CD4-positive, alpha-beta T cell treated with Interleukin-12 subunit alpha and Interleukin-12 subunit beta, for 1 hour (primary cell): ENCODE measurements around the gene NCOA3.
A peak's percentile ranks its signal among the peaks of the same experiment; 100 is the strongest.
"Not testable (repeated sequence)": the region's sequence is repeated elsewhere in the genome, so short reads cannot be mapped to it uniquely, and the experiment has no call there.

ENCODE experiments used
- DNase-seq: peaks from one replicate; pipeline ENCODE4 v3.0.0-alpha.2; 2020

Gene NCOA3

GRCh38 chr20:47501482-47502270 lies at the start of gene NCOA3:
NCOA3 (plus strand) TSS chr20:47501887; CDS start chr20:47622248, 120,361 bp downstream.
- peak; percentile 90 for DNase-seq

- no peak for DNase-seq
These were observed 48.9 kb upstream of the NCOA3 start for GRCh38 chr20:47452736-47453161.

GRCh38 chr20:47453167-47453782 lies 48.4 kb upstream of the NCOA3 start:
- DNase-seq: no peak

DNA sequence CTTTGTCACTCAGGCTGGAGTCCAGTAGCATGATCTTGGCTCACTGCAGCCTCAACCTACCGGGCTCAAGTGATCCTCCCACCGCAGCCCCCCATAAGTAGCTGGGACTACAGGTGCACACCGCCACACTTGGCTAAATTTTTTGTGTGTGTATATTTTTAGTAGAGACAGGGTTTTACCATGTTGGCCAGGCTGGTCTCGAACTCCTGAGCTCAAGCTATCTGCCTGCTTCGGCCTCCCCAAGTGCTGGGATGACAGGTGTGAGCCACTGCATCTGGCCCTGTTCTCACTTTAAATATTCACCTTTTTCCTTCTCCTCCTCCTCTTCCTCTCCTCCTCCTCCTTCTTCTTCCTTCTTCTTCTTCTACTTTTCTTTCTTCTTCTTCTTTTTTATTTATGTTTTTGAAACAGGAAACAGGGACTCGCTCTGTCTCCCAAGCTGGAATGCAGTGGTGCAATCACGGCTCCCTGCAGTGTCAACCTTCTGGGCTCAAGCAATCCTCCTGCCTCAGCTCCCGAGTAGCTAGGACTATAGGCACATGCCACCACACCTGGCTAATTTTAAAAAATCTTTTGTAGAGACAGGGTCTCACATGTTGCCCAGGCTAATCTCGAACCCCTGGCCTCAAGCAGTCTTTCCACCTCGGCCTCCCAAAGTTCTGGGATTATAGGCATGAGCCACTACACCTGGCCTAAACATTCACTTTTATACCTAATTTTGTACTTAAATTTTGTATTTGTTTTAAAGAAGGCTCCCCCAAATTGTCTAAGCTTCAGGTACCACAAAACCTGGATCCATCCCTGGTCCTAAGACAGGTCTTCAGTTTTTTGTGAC lies 47.2 kb upstream of the NCOA3 start:
- no peak for DNase-seq

DNA sequence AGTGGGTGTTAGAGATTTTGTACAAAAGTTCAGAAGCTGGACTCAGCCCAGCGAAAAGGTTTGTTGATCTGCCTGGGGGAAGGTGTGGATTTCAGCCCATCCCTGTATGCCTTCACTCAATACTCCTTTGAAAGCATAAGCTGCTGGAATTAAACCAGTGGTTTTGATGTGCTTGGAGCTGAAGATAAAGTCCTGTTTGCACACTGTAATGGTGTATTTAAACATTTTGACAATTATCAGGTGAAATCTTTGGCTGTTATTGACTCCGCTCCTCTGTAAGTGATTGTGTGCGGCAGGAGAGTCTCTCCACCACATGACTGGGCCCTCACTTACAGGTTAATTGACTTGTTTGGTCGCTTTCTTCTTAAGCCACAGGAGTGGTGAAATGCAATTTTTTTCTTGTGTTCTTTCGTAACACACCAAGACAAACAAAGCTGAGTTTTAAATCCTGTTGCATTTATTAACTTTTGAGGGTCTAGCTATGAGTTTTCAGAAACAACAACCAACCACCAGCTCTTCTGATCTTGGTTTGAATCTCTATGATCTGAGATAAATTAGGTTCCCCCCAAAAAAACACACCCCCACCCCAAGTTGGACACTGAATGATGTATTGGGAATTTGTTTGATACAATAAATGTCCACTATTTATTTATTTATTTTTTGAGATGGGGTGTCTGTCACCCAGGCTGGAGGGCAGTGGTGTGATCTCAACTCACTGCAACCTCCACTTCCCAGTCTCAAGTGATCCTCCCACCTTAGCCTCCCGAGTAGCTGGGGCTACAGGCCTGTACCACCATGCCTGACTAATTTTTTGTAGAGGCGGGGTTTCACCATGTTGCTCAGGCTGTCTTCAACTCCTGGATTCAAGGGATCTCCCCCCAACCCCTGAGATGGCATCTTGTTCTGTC lies 46.3 kb upstream of the NCOA3 start:
- DNase-seq: no peak

DNA sequence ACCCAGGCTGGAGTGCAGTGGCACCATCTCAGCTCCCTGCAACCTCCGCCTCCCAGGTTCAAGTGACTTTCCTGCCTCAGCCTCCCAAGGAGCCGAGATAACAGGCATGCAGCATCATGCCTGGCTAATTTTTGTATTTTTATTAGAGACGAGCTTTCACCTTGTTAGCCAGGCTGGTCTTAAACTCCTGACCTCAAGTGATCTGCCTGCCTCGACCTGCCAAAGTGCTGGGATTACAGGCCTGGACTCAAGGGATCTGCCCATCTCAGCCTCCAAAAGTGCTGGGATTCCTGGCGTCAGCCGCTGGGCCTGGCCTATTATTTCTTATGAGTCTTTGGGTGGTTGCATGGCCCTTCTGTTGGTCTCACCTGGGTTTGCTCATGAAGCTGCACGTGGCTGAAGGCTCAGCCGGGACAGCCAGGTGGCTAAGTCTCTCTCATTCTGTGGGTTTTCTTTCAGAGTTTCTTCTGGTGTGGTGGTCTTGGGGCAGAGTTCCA lies 45.6 kb upstream of the NCOA3 start:
- DNase-seq: no peak

GRCh38 chr20:47456952-47457724 lies 44.5 kb upstream of the NCOA3 start:
- DNase-seq: no peak

DNA sequence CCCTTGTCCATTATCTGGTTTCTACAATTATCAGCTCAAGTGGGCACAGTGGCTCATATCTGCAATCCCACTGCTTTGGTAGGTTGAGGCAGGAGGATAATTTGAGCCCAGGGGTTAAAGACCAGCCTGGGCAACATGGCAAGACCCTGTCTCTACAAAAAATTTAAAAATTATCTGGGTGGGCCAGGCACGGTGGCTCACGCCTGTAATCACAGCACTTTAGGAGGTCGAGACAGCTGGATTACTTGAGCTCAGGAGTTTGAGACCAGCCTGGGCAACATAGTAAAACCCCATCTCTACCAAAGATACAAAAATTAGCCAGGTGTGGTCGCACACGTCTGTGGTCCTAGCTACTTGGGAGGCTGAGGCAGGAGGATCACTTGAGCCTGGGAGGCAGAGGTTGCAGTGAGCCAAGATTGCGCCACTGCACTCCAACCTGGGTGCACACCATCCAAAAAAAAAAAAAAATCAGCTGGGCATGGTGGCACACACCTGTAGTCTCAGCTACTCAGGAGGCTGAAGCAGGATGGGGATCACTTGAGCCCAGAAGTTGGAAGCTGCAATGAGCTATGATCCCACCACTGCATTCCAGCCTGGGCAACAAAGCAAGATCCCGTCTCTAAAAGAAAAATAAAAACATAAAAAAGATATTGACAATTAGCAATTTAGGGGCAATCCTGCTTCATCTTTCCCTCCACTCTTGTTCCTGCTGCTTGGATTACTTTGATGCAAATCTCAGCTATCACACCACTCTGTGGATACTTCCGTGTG lies 43.2 kb upstream of the NCOA3 start:
- not testable (repeated sequence) for DNase-seq

GRCh38 chr20:47459344-47460073 lies 42.2 kb upstream of the NCOA3 start:
- DNase-seq: no peak

- not testable (repeated sequence) for DNase-seq
These were observed 41.0 kb upstream of the NCOA3 start for GRCh38 chr20:47460761-47461112.

- DNase-seq: no peak
These were observed 40.5 kb upstream of the NCOA3 start for GRCh38 chr20:47461120-47461685.

DNA sequence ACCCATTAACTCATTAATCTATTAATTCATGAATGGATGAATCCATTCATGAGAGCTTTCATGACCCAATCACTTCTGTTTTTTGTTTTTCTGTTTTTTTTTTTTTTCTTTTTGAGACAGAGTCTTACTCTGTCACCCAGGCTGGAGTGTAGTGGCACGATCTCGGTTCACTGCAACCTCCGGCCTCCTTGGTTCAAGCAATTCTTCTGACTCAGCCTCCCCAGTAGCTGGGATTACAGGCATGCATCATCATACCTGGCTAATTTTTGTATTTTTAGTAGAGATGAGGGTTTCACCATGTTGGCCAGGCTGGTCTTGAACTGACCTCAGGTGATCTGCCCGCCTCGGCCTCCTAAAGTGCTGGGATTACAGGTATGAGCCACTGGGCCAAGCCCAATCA lies 39.8 kb upstream of the NCOA3 start:
- DNase-seq: not testable (repeated sequence)

- no peak for DNase-seq
These were observed 37.1 kb upstream of the NCOA3 start for GRCh38 chr20:47464380-47465101.

- DNase-seq: no peak
These were observed 36.2 kb upstream of the NCOA3 start for GRCh38 chr20:47465335-47466090.

GRCh38 chr20:47466213-47466612 lies 35.5 kb upstream of the NCOA3 start:
- no peak for DNase-seq

DNA sequence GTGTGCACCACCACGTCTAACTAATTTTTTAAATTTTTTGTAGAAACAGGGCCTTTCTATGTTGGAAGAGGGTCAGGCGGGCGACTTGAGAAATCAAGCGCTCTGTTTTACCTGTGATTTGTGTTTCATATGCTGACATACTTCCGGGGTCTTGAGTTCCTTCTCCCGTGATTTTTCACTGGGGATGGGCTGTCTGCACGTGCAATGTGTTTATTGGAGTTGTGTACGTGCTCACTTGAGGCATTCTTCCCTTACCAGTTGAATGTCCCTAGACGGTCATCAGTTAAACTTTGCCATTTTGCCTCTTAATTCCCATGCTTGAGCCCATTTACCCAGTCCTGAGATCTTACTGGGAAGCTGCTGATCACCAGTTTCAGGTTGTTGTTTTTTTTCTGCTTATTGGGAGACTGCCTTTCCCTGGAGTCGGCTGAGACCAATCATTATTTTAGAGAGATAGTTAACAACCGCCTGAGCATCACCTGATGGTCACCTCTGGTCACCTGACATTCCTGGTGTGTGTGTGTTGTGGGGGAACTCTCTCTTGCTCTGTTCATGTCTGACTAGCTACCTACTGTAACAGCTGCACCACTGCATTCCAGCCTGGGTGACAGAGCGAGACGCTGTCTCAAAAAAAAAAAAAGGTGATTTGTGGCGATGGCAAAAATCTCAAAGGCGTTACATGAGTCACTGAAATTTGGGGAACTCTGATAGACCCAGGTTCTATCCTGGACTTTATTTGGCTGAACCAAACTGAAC lies 34.8 kb upstream of the NCOA3 start:
- no peak for DNase-seq

DNA sequence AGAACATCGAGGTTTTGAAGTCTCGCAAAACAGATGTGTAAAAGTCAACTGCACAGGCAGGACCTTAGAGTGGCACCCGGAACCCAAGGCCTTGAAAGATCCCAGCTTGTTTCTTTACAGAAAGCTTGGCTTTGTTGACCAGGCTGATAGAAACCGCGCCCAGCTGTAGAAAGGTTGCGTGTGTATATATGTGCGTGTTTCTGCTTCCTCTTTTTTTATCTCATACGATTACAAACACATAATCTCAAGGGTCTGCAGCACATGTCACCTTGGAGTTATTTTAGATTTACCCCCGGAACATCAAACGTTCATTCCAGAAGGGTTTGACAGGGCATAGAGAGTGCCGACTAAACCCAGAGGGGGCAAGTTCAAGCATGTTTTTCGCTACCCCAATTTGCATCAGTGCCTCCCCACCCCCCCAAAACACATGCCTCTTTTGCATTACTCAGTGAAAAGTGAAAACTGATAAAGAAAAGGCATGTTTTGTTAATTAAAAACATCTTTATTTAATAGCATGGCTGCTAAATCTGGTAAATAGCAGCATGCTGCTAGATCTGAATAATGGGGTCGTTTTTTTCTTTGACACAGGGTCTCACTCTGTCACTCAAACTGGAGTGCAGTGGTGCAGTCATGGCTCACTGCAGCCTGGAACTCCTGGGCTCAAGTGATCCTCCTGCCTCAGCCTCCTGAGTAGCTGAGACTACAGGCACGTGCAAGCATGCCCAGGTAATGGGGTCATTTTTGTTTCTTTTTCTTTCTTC lies 33.2 kb upstream of the NCOA3 start:
- DNase-seq: no peak
